A549 (cell line): ENCODE measurements around the gene CYP2A13. TPM values are rescaled to one million over a fixed set of nuclear protein-coding genes. Genes with fewer than 3 reads are reported as not detected.
"Not testable (repeated sequence)": the region's sequence is repeated elsewhere in the genome, so short reads cannot be mapped to it uniquely, and the experiment has no call there.

Experiments
- ATAC-seq, 2 experiments: fragments of 200-7000 bp in 1 of 2; fragments of >200 bp in 1 of 2; cut with Nextera tagmentation in 1 of 2; cut with Tn5 transposase in 1 of 2; 3 replicates each; pipeline versions ENCODE4 v1.8.0 to v1.9.1; 2018 to 2020; ENCODE audit warnings: mild to moderate bottlenecking in 1 of 2, moderate library complexity in 1 of 2
- CTCF ChIA-PET: fragments of 300-600 bp; sonication (Branson Sonifier 250); formaldehyde crosslinking; extraction: SDS; loops from one replicate; lab custom pipeline; 2021; ENCODE audit warnings: antibody characterized with exemption, inconsistent platforms; lab: Yijun Ruan, JAX
- POLR2A ChIA-PET: fragments of 350-600 bp; formaldehyde crosslinking; extraction: SDS; loops from one replicate; lab custom pipeline; 2021; ENCODE audit warnings: antibody characterized with exemption, inconsistent platforms; lab: Yijun Ruan, JAX
- DNase-seq, 2 experiments: peaks; one replicate each; pipeline versions ENCODE4 v3.0.0 to v3.0.0-alpha.2; 2011 to 2016; ENCODE audit warnings: low read depth in 1 of 2, low spot score in 1 of 2
- FAIRE-seq: peaks from 2 replicates; lab custom pipeline; 2011; peaks lifted over from hg19 to GRCh38; lab: Jason Lieb, UNC
- H3K27ac ChIP-seq, 2 experiments: fragments of >200 bp; sonication (Bioruptor Twin); formaldehyde crosslinking; 3 replicates each; pipeline ENCODE4 v1.5.1; 2016 to 2017
- H3K4me1 ChIP-seq: fragments of >200 bp; sonication (Bioruptor Twin); formaldehyde crosslinking; 3 replicates; pipeline ENCODE4 v1.6.1; 2016
- H3K4me2 ChIP-seq: fragments of >200 bp; sonication (Bioruptor Twin); formaldehyde crosslinking; 3 replicates; pipeline ENCODE4 v1.6.1; 2016
- H3K4me3 ChIP-seq: fragments of >200 bp; sonication (Bioruptor Twin); formaldehyde crosslinking; 3 replicates; pipeline ENCODE4 v1.5.1; 2016
- H3K9me3 ChIP-seq: fragments of >200 bp; sonication (Bioruptor Twin); formaldehyde crosslinking; 3 replicates; pipeline ENCODE4 v1.6.1; 2016
- ATOH8 ChIP-seq: fragments of 250-450 bp; sonication (Bioruptor Pico); IDR thresholded peaks from 2 replicates; pipeline ENCODE4 v1.5.0; 2020; ENCODE audit warnings: low read depth, mild to moderate bottlenecking, moderate library complexity
- BHLHE40 ChIP-seq: IDR thresholded peaks from 2 replicates; pipeline ENCODE4 v1.6.1; 2012; ENCODE audit warnings: low read depth, low read length, inconsistent platforms
- CBX2 ChIP-seq: fragments of 200-600 bp; sonication (generic); IDR thresholded peaks from 2 replicates; pipeline ENCODE4 v1.6.1; 2016; ENCODE audit warnings: low read depth, mild to moderate bottlenecking, borderline replicate concordance
- CEBPB ChIP-seq, 2 experiments: fragments of >200 bp in 1 of 2; sonication (Bioruptor Twin) in 1 of 2; formaldehyde crosslinking in 1 of 2; IDR thresholded peaks; 2 replicates each; pipeline ENCODE4 v1.6.1; 2012 to 2016
- CHD2 ChIP-seq: fragments of 150-350 bp; IDR thresholded peaks from 2 replicates; pipeline ENCODE4 v1.6.1; 2014; ENCODE audit warnings: low read length; ENCODE audit not compliant: partially characterized antibody
- EHMT2 ChIP-seq: fragments of 200-600 bp; sonication (generic); IDR thresholded peaks from 2 replicates; pipeline ENCODE4 v1.6.1; 2016; ENCODE audit warnings: antibody characterized with exemption, low read depth, mild to moderate bottlenecking, moderate library complexity
- ELK1 ChIP-seq: fragments of 150-350 bp; IDR thresholded peaks from 2 replicates; pipeline ENCODE4 v1.6.1; 2014; ENCODE audit warnings: low read depth, mild to moderate bottlenecking, low read length
- FOSL2 ChIP-seq, 2 experiments: fragments of 450-650 bp in 1 of 2; fragments of >200 bp in 1 of 2; sonication (Bioruptor Twin) in 1 of 2; formaldehyde crosslinking; IDR thresholded peaks; 2 replicates each; pipeline versions ENCODE4 v1.5.0 to v1.6.1; 2016 to 2020; ENCODE audit warnings: mild to moderate bottlenecking in 1 of 2, moderate library complexity in 1 of 2
- FOXS1 ChIP-seq: fragments of 250-450 bp; sonication (Bioruptor Pico); IDR thresholded peaks from 2 replicates; pipeline ENCODE4 v1.5.0; 2020; ENCODE audit warnings: mild to moderate bottlenecking, moderate library complexity
- HEYL ChIP-seq: fragments of 250-450 bp; sonication (Bioruptor Pico); IDR thresholded peaks from 2 replicates; pipeline ENCODE4 v1.8.0; 2021; ENCODE audit warnings: mild to moderate bottlenecking, moderate library complexity
- HOXA7 ChIP-seq: fragments of 250-450 bp; sonication (Bioruptor Pico); IDR thresholded peaks from 2 replicates; pipeline ENCODE4 v1.5.0; 2020; ENCODE audit warnings: mild to moderate bottlenecking, moderate library complexity
- HOXB5 ChIP-seq: fragments of 250-450 bp; sonication (Bioruptor Pico); IDR thresholded peaks from 2 replicates; pipeline ENCODE4 v1.5.0; 2020; ENCODE audit warnings: mild to moderate bottlenecking, moderate library complexity
- JUN ChIP-seq, 2 experiments: fragments of >200 bp; sonication (Bioruptor Twin); formaldehyde crosslinking; IDR thresholded peaks; 2 replicates in 1 of 2; 3 replicates in 1 of 2; pipeline ENCODE4 v1.6.1; 2016 to 2017
- MAFK ChIP-seq: fragments of 450-650 bp; IDR thresholded peaks from 2 replicates; pipeline ENCODE4 v1.6.1; 2014; ENCODE audit not compliant: partially characterized antibody
- MAZ ChIP-seq: fragments of 150-350 bp; IDR thresholded peaks from 2 replicates; pipeline ENCODE4 v1.6.1; 2014; ENCODE audit warnings: antibody characterized with exemption, low read depth, low read length, borderline replicate concordance
- NFE2L2 ChIP-seq: fragments of 150-350 bp; conservative IDR thresholded peaks from 2 replicates; pipeline ENCODE4 v1.6.1; 2014; ENCODE audit warnings: low read length
- NR3C1 ChIP-seq: fragments of >200 bp; sonication (Bioruptor Twin); formaldehyde crosslinking; IDR thresholded peaks from 3 replicates; pipeline ENCODE4 v1.6.1; 2017
- PBX3 ChIP-seq: IDR thresholded peaks from 2 replicates; pipeline ENCODE4 v1.6.1; 2012
- POLR2A ChIP-seq: IDR thresholded peaks from 2 replicates; pipeline ENCODE4 v1.6.1; 2012; ENCODE audit warnings: mild to moderate bottlenecking, low read length
- RAD21 ChIP-seq, 2 experiments: fragments of >200 bp in 1 of 2; sonication (Bioruptor Twin) in 1 of 2; formaldehyde crosslinking in 1 of 2; IDR thresholded peaks in 1 of 2; conservative IDR thresholded peaks in 1 of 2; 2 replicates in 1 of 2; 3 replicates in 1 of 2; pipeline ENCODE4 v1.6.1; 2012 to 2018; ENCODE audit warnings: inconsistent platforms in 1 of 2
- RNF2 ChIP-seq: fragments of 200-600 bp; sonication (generic); IDR thresholded peaks from 2 replicates; pipeline ENCODE4 v1.6.1; 2016; ENCODE audit warnings: low read depth, mild to moderate bottlenecking, antibody characterized with exemption, moderate library complexity, borderline replicate concordance
- SMC3 ChIP-seq: fragments of >200 bp; sonication (Bioruptor Twin); formaldehyde crosslinking; IDR thresholded peaks from 3 replicates; pipeline ENCODE4 v1.6.1; 2018; ENCODE audit warnings: inconsistent platforms
- SREBF2 ChIP-seq: fragments of 450-650 bp; IDR thresholded peaks from 2 replicates; pipeline ENCODE4 v1.6.1; 2014; ENCODE audit warnings: mild to moderate bottlenecking, moderate library complexity
- USF2 ChIP-seq: fragments of 450-650 bp; IDR thresholded peaks from 2 replicates; pipeline ENCODE4 v1.6.1; 2014; ENCODE audit warnings: antibody characterized with exemption
- WGBS: methylation state at CpG from one replicate; pipeline ENCODE4 v1.1.6; 2017; ENCODE audit errors: missing lambda C conversion rate; 5-methylcytosine and 5-hydroxymethylcytosine counted together
- polyA minus RNA-seq: library from RNA; depleted of rRNA, polyadenylated mRNA; stranded (reverse); fragments of >200 nt; gene quantifications from 2 replicates; pipeline ENCODE4 v1.2.3, GENCODE V29; 2011; rRNA and poly(A)+ RNA removed
- polyA plus RNA-seq, 4 experiments: library from polyadenylated mRNA; depleted of rRNA in 3 of 4; stranded (reverse); fragments of >200 nt; fragmentation: RNase III in 1 of 4; extraction: RNeasy Plus Mini Kit Qiagen cat#74134 plus additional on column Dnase treatment in 1 of 4; gene quantifications; 2 replicates in 3 of 4; 3 replicates in 1 of 4; pipeline ENCODE4 v1.2.3, GENCODE V29; 2011 to 2017

Gene CYP2A13
- not detected in 2 replicates for polyA plus RNA-seq (2011; rRNA removed)
- polyA plus RNA-seq (2012; cell fraction: cytosol; rRNA removed) = not detected in 2 replicates
- not detected in 2 replicates for polyA plus RNA-seq (2012; cell fraction: nucleus; rRNA removed)
- polyA plus RNA-seq (2017; fragmentation: RNase III; extraction: RNeasy Plus Mini Kit Qiagen cat#74134 plus additional on column Dnase treatment) = not detected in 3 replicates
- polyA minus RNA-seq = not detected in 2 replicates

- ChIA-PET POLR2A (no interaction called here), CTCF (no interaction called here)
- ATAC-seq = no peak
- Histone ChIP-seq H3K9me3 (no peaks in the 10 kb centered on the region), H3K4me1 (peaks cover 6% of the 10 kb centered on the region; the same call in 2 of the 3 replicates), H3K4me2 (no peak within 1 kb of the TSS), H3K4me3 (no peak within 1 kb of the TSS), H3K27ac (no peak within 1 kb of the TSS)
- 52% methylated on average over 2 of the region's 2 CpGs for WGBS
- no peak for DNase-seq
- TF ChIP-seq CEBPB (IDR thresholded peaks at IDR 0.05) (no peak), SREBF2 (no peak), RAD21 (conservative IDR thresholded peaks at IDR 0.05 in 1 of 2, IDR thresholded peaks at IDR 0.05 in 1 of 2) (no peak), ATOH8 (CRISPR knock-in tag) (no peak), HEYL (CRISPR knock-in tag) (no peak), ELK1 (no peak)
- FAIRE-seq = no peak
Observed at GRCh38 chr19:41088151-41088550, at the start of gene CYP2A13. Gene CYP2A13, plus strand, starts transcription at chr19:41088451. Its CDS starts 21 bp downstream, at chr19:41088472.

GRCh38 chr19:41039806-41040205 lies 48.4 kb upstream of the CYP2A13 start:
- Histone ChIP-seq H3K4me1 (no peaks in the 10 kb centered on the region), H3K4me2 (no peak overlapping the region)
- CTCF ChIA-PET = interaction anchor here (1.3 to 1.5 kb wide), 2 partner anchors 13 to 268 kb away, joined by 3 to 4 read pairs; no protein-coding TSS in a partner anchor
- POLR2A ChIA-PET = no interaction called here
- FAIRE-seq = no peak
- no peak for DNase-seq
- peak; percentile 67 for TF ChIP-seq MAFK
- TF ChIP-seq ATOH8 (CRISPR knock-in tag) = no peak
- no peak for TF ChIP-seq HOXB5 (CRISPR knock-in tag)
- no peak for TF ChIP-seq FOSL2 (IDR thresholded peaks at IDR 0.05)
- peak; percentile 93 for TF ChIP-seq FOSL2 (CRISPR knock-in tag; IDR thresholded peaks at IDR 0.05)
- TF ChIP-seq NFE2L2 = peak; percentile 3; the same call in 1 of the 2 replicates
- TF ChIP-seq, all 56 proteins: peak for 3
- Histone ChIP-seq H3K27ac (no peak overlapping the region), H3K4me3 (no peak overlapping the region), H3K9me3 (peaks cover 15% of the 10 kb centered on the region; the same call in 2 of the 3 replicates)
- 73% methylated on average over 1 of the region's 1 CpG for WGBS
- no peak for ATAC-seq

GRCh38 chr19:41045095-41045494 lies 43.2 kb upstream of the CYP2A13 start:
- H3K9me3 ChIP-seq, H3K4me1 ChIP-seq, H3K27ac ChIP-seq, DNase-seq, H3K4me2 ChIP-seq, H3K4me3 ChIP-seq, POLR2A ChIA-PET: not testable (repeated sequence)
- CTCF ChIA-PET = interaction anchor here (0.6 to 1.9 kb wide), 8 partner anchors 13 to 553 kb away, joined by 3 to 6 read pairs (median 3); no protein-coding TSS in a partner anchor
- ATAC-seq (peak; percentile 69), FAIRE-seq (peak; percentile 99)
- 7% methylated on average over 1 of the region's 1 CpG for WGBS

- Histone ChIP-seq H3K27ac (no peak overlapping the region), H3K4me3 (no peak overlapping the region), H3K4me2 (no peak overlapping the region), H3K4me1 (no peaks in the 10 kb centered on the region), H3K9me3 (peaks cover 3% of the 10 kb centered on the region; the same call in 1 of the 3 replicates)
- no peak for FAIRE-seq
- POLR2A ChIA-PET = no interaction called here
- TF ChIP-seq POLR2A = no peak
- TF ChIP-seq HOXA7 (CRISPR knock-in tag) = no peak
- TF ChIP-seq JUN (IDR thresholded peaks at IDR 0.05) = no peak
- no peak for TF ChIP-seq NR3C1
- no peak for TF ChIP-seq RNF2
- TF ChIP-seq FOXS1 (CRISPR knock-in tag) = no peak
- TF ChIP-seq CHD2 = no peak
- no peak for TF ChIP-seq RAD21 (conservative IDR thresholded peaks at IDR 0.05 in 1 of 2, IDR thresholded peaks at IDR 0.05 in 1 of 2)
- no peak for TF ChIP-seq BHLHE40
- no peak for TF ChIP-seq HOXB5 (CRISPR knock-in tag)
- TF ChIP-seq PBX3 = no peak
- TF ChIP-seq MAZ = no peak
- no peak for TF ChIP-seq EHMT2
- TF ChIP-seq SMC3 = no peak
- TF ChIP-seq FOSL2 (IDR thresholded peaks at IDR 0.05) = no peak
- no peak for TF ChIP-seq FOSL2 (CRISPR knock-in tag; IDR thresholded peaks at IDR 0.05)
- TF ChIP-seq USF2 = no peak
- TF ChIP-seq CBX2 = no peak
- peak in 1 of 2 experiments; percentile 29; a peak in 2 of 6 replicates for ATAC-seq
- no peak for DNase-seq
- 39% methylated on average over 13 of the region's 13 CpGs for WGBS
- CTCF ChIA-PET = interaction anchor here (0.5 kb wide), 1 partner anchor 135 kb away, joined by 3 read pairs; no protein-coding TSS in a partner anchor
Observed at GRCh38 chr19:41050426-41050825, 37.8 kb upstream of the CYP2A13 start.
